K562 (cell line): Measurements from ENCODE around the gene ASB6. TPM values are rescaled to one million over a fixed set of nuclear protein-coding genes. Genes with fewer than 3 reads are reported as not detected.
A peak's percentile ranks its signal among the peaks of the same experiment; 100 is the strongest.

Source experiments
- CBX5 ChIP-seq: IDR thresholded peaks from 2 replicates; pipeline ENCODE4 v1.6.1; 2014; ENCODE audit warnings: low read depth, borderline replicate concordance
- E2F1 ChIP-seq: sonication (generic); formaldehyde crosslinking; IDR thresholded peaks from 2 replicates; pipeline ENCODE4 v1.8.1; 2023; ENCODE audit warnings: mild to moderate bottlenecking, missing genetic modification reagents, moderate library complexity
- ELK3 ChIP-seq: fragments of 450-650 bp; formaldehyde crosslinking; IDR thresholded peaks from 2 replicates; pipeline ENCODE4 v1.4.0; 2020; ENCODE audit warnings: mild to moderate bottlenecking
- EWSR1 ChIP-seq: fragments of 450-650 bp; IDR thresholded peaks from 2 replicates; pipeline ENCODE4 v1.6.1; 2018; ENCODE audit warnings: borderline replicate concordance, mild to moderate bottlenecking, low read depth, moderate library complexity; ENCODE audit not compliant: partially characterized antibody
- FOXK1 ChIP-seq: sonication (generic); formaldehyde crosslinking; IDR thresholded peaks from 2 replicates; pipeline ENCODE4 v1.8.0; 2022; ENCODE audit warnings: missing genetic modification reagents, mild to moderate bottlenecking, borderline replicate concordance
- GTF2B ChIP-seq: IDR thresholded peaks from 2 replicates; pipeline ENCODE4 v1.6.1; 2011; ENCODE audit not compliant: insufficient read length; ENCODE audit errors: extremely low read depth
- HBP1 ChIP-seq: fragments of 450-650 bp; formaldehyde crosslinking; IDR thresholded peaks from 2 replicates; pipeline ENCODE4 v1.4.0; 2022; ENCODE audit warnings: missing genetic modification characterization
- MXI1 ChIP-seq: IDR thresholded peaks from 2 replicates; pipeline ENCODE4 v1.6.1; 2011; ENCODE audit warnings: low read depth, mild to moderate bottlenecking, improper control_type of control experiment, low read length
- ZBTB40 ChIP-seq, 2 experiments: fragments of 450-650 bp in 1 of 2; sonication (generic) in 1 of 2; formaldehyde crosslinking in 1 of 2; IDR thresholded peaks; 2 replicates each; pipeline versions ENCODE4 v1.7.1 to v1.9.0; 2016 to 2022; ENCODE audit warnings: inconsistent platforms in 1 of 2, mild to moderate bottlenecking in 1 of 2, missing genetic modification reagents in 1 of 2
- ZNF143 ChIP-seq: sonication (generic); formaldehyde crosslinking; IDR thresholded peaks from 2 replicates; pipeline ENCODE4 v1.9.0; 2022; ENCODE audit warnings: mild to moderate bottlenecking, missing genetic modification reagents
- ZNF511 ChIP-seq: sonication (generic); formaldehyde crosslinking; IDR thresholded peaks from 2 replicates; pipeline ENCODE4 v1.8.0; 2022; ENCODE audit warnings: mild to moderate bottlenecking, missing genetic modification reagents
- polyA plus RNA-seq, 8 experiments: library from polyadenylated mRNA; depleted of rRNA in 4 of 8; stranded (reverse) in 5 of 8; unstranded in 3 of 8; fragments of >200 nt; fragmentation: Nextera tagmentation in 2 of 8; fragmentation: Illumina TruSeq in 1 of 8; extraction: Ambion mirVana in 2 of 8; extraction: Trizol in 1 of 8; gene quantifications; 2 replicates each; pipeline versions ENCODE4 v1.2.1 to v1.2.3, GENCODE V29; 2011 to 2014; ENCODE audit warnings: inconsistent platforms in 1 of 8, missing spikeins in 1 of 8
- total RNA-seq, 7 experiments: library from RNA; depleted of rRNA in 6 of 7; stranded (reverse); fragments of >200 nt in 6 of 7; fragmentation: Illumina TruSeq in 2 of 7; extraction: Trizol in 2 of 7; gene quantifications; 2 replicates each; pipeline versions ENCODE4 v1.2.1 to v1.2.3, GENCODE V29; 2011 to 2021; ENCODE audit warnings: low replicate concordance in 1 of 7

Gene ASB6
- total and polyA plus RNA-seq, 9 of the 15 experiments (the other 6 are each of a cell fraction or from before 2014, with no cell fraction given), result 0.92 to 17.8 (median 11.3) TPM

- no peak for TF ChIP-seq FOXK1 (CRISPR knock-in tag)
- no peak for TF ChIP-seq GTF2B
- TF ChIP-seq ZNF511 (CRISPR knock-in tag), result peak; percentile 63; the same call in 1 of the 2 replicates
- TF ChIP-seq ZNF143, result no peak
- TF ChIP-seq ELK3 (CRISPR knock-in tag), result no peak
- TF ChIP-seq E2F1, result 0 out of 2 replicates have a peak, but pooled peaks have one; percentile 73
- peak; percentile 85 for TF ChIP-seq ZBTB40 (IDR thresholded peaks at IDR 0.05)
- TF ChIP-seq ZBTB40 (CRISPR knock-in tag; IDR thresholded peaks at IDR 0.05), result no peak
- peak; percentile 89 for TF ChIP-seq MXI1
- TF ChIP-seq HBP1 (CRISPR knock-in tag), result 0 out of 2 replicates have a peak, but pooled peaks have one; percentile 46
- TF ChIP-seq EWSR1, result no peak
- TF ChIP-seq CBX5, result no peak
These were observed 15.8 kb downstream of the ASB6 start, which contains the start of gene NTMT1 (continued) for GRCh38 chr9:129626079-129626624.
